ENCODE measurements around the gene BTNL3.

Gene BTNL3

DNA sequence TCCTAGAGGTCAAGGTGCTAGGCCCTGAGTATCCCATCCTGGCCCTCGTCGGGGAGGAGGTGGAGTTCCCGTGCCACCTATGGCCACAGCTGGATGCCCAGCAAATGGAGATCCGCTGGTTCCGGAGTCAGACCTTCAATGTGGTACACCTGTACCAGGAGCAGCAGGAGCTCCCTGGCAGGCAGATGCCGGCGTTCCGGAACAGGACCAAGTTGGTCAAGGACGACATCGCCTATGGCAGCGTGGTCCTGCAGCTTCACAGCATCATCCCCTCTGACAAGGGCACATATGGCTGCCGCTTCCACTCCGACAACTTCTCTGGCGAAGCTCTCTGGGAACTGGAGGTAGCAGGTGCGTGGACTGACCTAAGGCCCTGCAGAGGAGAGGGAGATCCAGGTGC is 59.3 kb downstream of the BTNL3 start:
- no peak for DNase-seq (ENCODE audit: low spot score)

DNA sequence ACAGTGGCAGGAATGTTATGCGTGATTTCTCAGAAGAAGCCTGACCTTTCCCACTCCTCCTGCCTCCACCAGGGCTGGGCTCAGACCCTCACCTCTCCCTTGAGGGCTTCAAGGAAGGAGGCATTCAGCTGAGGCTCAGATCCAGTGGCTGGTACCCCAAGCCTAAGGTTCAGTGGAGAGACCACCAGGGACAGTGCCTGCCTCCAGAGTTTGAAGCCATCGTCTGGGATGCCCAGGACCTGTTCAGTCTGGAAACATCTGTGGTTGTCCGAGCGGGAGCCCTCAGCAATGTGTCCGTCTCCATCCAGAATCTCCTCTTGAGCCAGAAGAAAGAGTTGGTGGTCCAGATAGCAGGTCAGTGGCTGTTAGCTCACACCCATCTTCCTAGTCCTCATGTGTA is 61.4 kb downstream of the BTNL3 start:
- no peak for DNase-seq (ENCODE audit: low spot score)

DNA sequence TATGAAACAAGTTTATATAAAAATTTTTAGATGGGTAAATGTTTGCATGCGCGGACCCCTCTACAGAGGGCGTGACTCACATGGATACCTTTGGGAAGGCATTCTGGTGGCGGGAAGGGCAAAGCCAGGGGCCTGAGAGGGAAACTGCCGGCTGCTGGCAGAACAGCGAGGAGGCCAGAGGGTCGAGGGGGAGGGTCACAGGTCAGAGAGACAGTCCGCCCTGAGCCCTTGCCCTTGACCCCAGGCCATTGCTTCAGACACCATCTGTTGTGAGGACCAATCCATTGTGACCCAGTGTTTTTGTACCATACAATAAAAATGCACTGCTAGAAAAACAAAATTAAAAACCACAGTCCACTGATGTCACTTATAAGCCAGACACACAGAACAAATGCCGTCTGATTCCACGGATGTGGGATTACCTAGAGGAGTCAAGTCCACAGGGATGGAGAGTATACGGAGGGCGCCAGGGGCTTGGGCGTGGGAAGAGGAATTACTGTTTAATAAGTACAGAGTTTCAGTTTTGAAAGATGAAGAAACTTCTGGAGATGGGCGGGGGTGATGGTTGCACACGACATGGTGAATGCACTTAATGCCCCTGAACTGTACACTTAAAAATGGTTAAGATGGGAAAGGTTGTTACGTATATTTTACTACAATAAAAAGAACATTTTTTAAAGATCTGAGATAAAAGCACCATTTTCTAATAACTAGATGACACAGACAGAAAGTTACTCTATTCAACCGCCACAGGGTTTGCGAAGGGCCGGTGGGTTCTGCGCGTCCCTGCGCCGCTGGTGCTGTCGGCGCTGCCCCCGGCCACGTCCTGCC is 63.4 kb downstream of the BTNL3 start:
- DNase-seq (ENCODE audit: low spot score): no peak

DNA sequence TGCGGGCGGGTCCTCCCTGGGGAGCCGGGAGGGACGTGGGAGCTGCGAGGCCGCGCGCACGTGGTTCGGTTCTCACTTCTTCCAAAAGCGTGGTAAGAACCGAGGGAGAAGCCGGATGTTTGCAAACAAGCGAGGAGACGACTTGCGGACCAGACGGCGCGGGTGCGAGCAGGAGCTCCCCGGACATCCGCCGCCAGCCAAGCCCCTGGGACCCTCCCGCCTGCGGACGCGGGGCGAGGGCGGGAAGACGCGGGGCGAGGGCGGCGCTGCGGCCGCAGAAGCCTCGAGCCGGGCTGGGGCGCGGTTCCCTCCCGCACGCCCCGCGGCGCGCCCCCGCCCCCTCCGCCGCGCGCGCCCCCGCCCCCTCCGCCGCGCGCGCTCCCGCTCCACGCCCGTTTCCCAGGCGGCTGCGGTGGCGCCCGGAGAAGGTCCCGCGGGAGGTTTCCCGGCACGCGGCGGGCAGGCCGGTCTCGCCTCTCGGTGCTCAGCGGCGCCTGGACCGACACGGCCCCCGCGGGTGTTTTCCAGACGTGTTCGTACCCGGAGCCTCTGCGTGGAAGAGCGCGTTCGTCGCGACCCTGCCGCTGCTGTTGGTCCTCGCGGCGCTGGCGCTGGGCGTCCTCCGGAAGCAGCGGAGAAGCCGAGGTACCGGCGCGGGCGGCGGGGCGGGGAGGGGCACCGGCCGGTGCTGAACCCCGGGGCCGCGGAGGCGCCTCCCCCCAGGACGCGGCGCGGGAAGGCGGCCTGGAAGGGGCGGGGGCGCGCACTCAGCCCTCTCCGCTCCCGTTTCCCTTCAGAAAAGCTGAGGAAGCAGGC is 64.2 kb downstream of the BTNL3 start:
- DNase-seq (ENCODE audit: low spot score): peak; percentile 51

DNA sequence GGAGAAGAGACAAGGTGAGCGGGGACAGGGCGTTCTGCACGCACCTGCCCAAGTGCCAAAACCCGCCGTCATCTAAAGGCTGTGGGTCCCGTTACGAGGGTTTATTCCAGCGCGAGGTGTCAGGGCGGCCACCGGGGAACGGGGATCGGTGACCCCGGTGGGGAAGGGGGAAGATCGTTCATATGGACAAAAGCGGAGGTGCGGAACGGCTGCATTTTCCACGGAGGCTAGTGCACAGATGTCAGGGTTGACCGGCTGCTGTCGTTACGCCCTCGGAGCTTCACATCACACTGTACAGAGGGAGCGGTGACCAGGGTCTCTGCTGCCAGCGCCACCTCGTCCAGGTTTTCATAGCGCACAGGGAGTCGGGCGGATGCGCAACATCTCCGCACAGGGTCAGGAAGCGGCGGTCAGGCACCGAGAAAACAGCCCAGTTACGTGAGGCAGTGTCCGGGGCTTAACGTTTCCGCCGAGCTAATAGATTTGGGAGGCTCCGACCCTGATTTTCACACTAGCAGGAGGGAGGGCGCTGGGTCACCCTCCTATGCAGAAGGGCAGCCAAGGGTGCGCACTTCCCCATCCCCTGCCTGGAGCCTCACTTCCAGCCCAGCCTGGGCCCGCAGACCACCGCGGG is 65.0 kb downstream of the BTNL3 start:
- no peak for DNase-seq (ENCODE audit: low spot score)

DNA sequence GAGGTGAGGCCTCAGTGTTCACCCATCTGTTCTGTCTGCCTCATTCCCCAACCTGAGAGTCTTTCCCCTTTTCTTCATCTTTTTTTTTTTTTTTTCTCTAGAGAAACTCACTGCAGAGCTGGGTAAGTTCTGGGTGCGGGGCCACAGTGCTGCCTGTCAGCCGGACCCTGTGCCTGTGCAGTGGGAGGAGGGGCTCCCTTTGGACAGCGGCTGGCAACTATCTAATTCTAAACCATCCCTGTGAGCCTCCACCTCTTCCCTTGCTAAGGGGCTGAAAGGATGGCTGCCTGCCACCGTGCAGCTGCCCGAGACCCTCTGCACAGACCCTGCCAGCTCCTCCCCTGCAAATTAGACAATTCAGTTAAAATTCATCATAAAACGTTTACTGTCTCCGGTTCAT is 65.5 kb downstream of the BTNL3 start:
- DNase-seq (ENCODE audit: low spot score): no peak

DNA sequence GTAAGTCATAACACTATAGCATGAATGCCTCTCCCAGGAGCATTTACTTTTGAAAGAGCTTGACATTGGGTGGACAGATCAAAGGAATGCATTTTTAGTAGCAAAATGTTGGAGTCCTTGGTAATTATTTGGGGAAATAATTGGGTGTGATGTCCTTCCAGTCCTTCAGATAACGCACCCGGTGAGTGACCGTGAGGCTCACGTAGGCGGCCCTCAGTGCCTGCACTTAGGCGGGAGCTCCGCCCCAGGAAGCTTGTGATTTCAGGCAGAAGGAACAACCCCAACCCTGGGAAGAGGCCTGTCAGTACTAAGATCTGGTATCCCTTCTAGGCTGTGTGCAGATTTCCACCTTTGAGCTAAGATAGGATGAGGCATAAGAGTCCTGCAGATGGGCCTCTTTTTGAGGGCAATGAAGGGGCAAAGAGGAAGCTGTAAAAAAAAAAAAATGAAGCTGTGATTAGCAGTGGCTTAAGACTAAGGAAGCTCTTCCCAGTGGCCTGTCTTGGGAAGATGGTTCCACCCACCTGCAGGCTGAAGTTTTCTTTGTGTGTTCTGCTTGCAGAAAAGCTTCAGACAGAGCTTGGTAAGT is 66.3 kb downstream of the BTNL3 start:
- no peak for DNase-seq (ENCODE audit: low spot score)
